ENCODE results near the gene RANBP17.
"Not testable (repeated sequence)": the region's sequence is repeated elsewhere in the genome, so short reads cannot be mapped to it uniquely, and the experiment has no call there.

Gene RANBP17

DNA sequence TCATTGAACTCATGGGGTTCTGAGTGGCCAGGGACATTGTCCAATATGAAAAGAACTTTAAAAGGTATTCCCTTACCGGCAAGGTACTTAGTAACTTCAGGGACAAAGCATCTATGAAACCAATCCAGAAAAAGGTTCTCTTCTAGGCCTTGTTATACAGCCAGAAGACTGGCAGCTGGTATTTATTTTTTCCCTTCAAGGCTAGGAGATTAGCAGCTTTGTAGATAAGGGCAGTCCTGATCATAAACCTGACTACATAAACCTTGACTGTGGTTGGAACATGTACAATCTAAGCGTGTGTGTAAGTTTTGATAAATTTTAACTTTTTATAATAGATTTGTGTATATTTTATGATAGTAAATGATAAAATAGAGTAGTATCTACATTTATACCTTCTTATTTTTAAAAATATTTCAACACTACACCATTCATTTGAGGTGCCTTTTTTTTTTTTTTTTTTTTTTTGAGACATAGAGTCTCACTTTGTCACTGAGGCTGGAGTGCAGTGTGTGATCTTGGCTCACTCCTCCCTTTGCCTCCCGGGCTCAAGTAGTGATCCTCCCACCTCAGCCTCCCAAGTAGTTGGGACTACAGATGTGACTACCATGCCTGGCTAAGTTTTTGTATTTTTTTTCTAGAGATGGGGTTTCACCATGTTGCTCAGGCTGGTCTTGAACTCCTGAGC, 24.5 kb downstream of the RANBP17 start:
- H3K36me3 Mint-ChIP-seq (ENCODE audit: low read depth), result no peaks in the 10 kb centered on the region
- no peak overlapping the region for H3K27ac Mint-ChIP-seq
- no peaks in the 10 kb centered on the region for H3K27me3 Mint-ChIP-seq (ENCODE audit: low read depth)

DNA sequence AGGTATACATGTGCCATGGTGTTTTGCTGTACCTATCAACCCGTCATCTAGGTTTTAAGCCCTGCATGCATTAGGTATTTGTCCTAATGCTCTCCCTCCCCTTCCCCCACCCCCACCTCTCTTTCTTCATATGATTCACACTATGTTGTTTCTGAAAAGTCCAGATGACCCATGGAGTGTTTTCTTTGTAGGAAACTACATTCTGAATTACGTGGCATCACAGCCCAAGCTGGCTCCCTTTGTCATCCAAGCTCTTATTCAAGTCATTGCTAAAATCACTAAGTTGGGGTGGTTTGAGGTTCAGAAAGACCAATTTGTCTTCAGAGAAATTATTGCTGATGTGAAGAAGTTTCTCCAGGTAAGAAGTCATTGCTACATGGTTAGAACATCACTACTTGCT, 30.4 kb downstream of the RANBP17 start:
- H3K4me1 Mint-ChIP-seq (ENCODE audit: low read depth), result no peaks in the 10 kb centered on the region
- H3K27me3 Mint-ChIP-seq (ENCODE audit: low read depth), result no peaks in the 10 kb centered on the region
- no peak overlapping the region for H3K4me3 Mint-ChIP-seq
- no peaks in the 10 kb centered on the region for H3K36me3 Mint-ChIP-seq (ENCODE audit: low read depth)
- H3K27ac Mint-ChIP-seq, result no peak overlapping the region
- H3K9me3 Mint-ChIP-seq, result no peaks in the 10 kb centered on the region

More for the DNA sequence above, 24.5 kb downstream of the RANBP17 start:
- no peaks in the 10 kb centered on the region for H3K9me3 Mint-ChIP-seq
- no peaks in the 10 kb centered on the region for H3K4me1 Mint-ChIP-seq (ENCODE audit: low read depth)
- no peak overlapping the region for H3K4me3 Mint-ChIP-seq

DNA sequence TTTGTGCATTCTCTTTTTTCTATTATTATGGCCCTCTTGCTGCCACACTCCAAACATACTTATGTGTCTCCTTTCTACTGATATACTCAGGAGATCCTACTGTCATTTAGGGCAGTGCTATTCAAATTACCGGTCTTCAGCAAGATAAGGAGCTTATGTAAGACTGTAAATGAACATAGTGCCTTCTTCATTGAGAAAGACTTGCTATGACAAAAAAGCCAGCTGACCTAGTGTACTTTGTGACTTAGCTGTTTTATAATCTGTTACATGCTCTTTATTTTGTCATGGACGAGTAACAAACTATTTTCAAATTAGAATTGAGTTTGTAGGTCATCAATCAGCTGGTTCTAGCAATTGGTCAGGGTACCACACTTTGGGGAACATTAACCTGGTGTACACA, 32.8 kb downstream of the RANBP17 start:
- H3K27ac Mint-ChIP-seq, result no peak overlapping the region
- H3K27me3 Mint-ChIP-seq (ENCODE audit: low read depth), result no peaks in the 10 kb centered on the region
- no peaks in the 10 kb centered on the region for H3K4me1 Mint-ChIP-seq (ENCODE audit: low read depth)
- no peak overlapping the region for H3K4me3 Mint-ChIP-seq
- no peaks in the 10 kb centered on the region for H3K9me3 Mint-ChIP-seq
- H3K36me3 Mint-ChIP-seq (ENCODE audit: low read depth), result no peaks in the 10 kb centered on the region

- no peak overlapping the region for H3K27ac Mint-ChIP-seq
- H3K4me1 Mint-ChIP-seq (ENCODE audit: low read depth), result no peaks in the 10 kb centered on the region
- no peaks in the 10 kb centered on the region for H3K9me3 Mint-ChIP-seq
- no peaks in the 10 kb centered on the region for H3K27me3 Mint-ChIP-seq (ENCODE audit: low read depth)
- H3K4me3 Mint-ChIP-seq, result no peak overlapping the region
- H3K36me3 Mint-ChIP-seq (ENCODE audit: low read depth), result no peaks in the 10 kb centered on the region
Measured at GRCh38 chr5:170896779-170897178, 35.0 kb downstream of the RANBP17 start.

GRCh38 chr5:170903075-170903474, 41.3 kb downstream of the RANBP17 start:
- no peaks in the 10 kb centered on the region for H3K9me3 Mint-ChIP-seq
- H3K36me3 Mint-ChIP-seq (ENCODE audit: low read depth), result no peaks in the 10 kb centered on the region
- H3K27ac Mint-ChIP-seq, result no peak overlapping the region
- H3K27me3 Mint-ChIP-seq (ENCODE audit: low read depth), result no peaks in the 10 kb centered on the region
- H3K4me1 Mint-ChIP-seq (ENCODE audit: low read depth), result no peaks in the 10 kb centered on the region
- H3K4me3 Mint-ChIP-seq, result no peak overlapping the region

DNA sequence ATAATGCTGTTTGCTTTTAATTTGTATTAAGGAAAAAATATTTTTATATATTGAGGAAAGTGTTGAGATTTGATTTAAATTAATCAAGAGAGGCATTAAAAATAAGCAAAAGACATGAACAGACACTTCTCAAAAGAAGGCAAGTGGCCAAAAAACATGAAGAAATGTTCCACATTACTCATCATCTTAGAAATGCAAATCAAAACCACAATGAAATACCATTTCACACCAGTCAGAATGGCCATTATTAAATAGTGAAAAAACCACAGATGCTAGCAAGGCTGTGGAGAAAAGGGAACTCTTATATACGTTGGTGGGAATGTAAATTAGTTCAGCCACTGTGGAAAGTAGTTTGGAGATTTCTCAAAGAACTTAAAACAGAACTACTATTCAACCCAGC, 45.9 kb downstream of the RANBP17 start:
- Mint-ChIP-seq H3K27ac (no peak overlapping the region), H3K4me3 (no peak overlapping the region), H3K36me3 (ENCODE audit: low read depth) (no peaks in the 10 kb centered on the region), H3K9me3 (no peaks in the 10 kb centered on the region), H3K4me1 (ENCODE audit: low read depth) (no peaks in the 10 kb centered on the region), H3K27me3 (ENCODE audit: low read depth) (no peaks in the 10 kb centered on the region)

DNA sequence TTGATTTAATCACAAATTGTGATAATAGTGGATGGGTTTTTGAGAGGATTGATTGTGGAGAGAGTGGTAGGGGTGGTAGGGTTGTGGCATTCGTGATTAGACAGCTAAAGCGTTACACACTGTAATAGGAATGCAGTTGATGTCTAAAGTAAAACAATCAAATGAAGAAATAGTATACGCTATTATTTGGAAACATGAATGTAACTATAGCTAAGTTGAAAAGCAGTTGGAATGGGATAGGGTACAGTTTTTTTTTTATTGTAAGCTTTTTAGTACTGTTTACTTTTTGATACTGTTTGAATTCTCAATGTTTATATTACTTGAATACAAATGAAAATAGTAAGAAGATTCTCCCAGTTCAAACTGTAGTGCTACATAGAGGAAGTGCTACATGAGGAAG, 51.8 kb downstream of the RANBP17 start:
- Mint-ChIP-seq H3K27me3 (ENCODE audit: low read depth) (no peaks in the 10 kb centered on the region), H3K4me3 (no peak overlapping the region), H3K27ac (no peak overlapping the region), H3K4me1 (ENCODE audit: low read depth) (no peaks in the 10 kb centered on the region), H3K9me3 (no peaks in the 10 kb centered on the region), H3K36me3 (ENCODE audit: low read depth) (no peaks in the 10 kb centered on the region)

DNA sequence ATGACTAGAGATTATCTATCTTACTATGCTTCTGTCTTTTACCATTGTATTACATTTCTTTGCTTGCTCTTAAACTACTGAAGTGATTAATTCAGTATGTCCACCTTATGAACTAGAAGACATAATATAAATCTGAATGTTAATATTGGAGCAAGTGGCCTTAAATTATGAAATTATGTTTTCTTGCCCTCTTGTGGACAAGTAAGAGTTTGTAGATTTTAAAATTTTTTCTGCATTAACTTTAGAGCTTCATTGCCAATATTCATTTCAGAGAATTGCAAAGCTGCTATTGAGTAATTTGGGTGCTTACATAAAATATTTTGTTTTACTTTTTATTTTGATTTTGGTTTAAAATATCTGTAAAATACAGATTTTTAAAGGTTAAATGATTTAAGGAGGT, 55.3 kb downstream of the RANBP17 start:
- no peaks in the 10 kb centered on the region for H3K36me3 Mint-ChIP-seq (ENCODE audit: low read depth)
- no peaks in the 10 kb centered on the region for H3K4me1 Mint-ChIP-seq (ENCODE audit: low read depth)
- no peak overlapping the region for H3K27ac Mint-ChIP-seq
- H3K27me3 Mint-ChIP-seq (ENCODE audit: low read depth), result no peaks in the 10 kb centered on the region
- H3K9me3 Mint-ChIP-seq, result no peaks in the 10 kb centered on the region
- H3K4me3 Mint-ChIP-seq, result no peak overlapping the region

DNA sequence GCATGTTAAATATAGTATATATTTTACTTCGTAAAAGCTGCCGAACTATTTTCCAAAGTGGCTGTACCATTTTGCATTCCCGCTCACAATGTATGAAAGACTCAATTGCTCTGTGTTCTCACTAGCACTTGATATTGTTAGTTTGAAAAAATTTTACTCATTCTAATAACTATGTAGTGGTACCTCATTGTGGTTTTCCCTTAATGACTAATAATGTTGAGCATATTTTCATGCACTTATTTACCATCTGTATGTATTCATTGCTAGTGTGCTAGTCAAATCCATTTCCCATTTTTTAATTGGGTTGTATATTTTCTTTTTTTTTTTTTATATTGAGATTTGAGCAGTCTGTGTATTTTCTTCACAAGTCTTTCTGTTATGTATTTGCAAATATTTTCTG, 58.4 kb downstream of the RANBP17 start:
- Mint-ChIP-seq H3K4me1 (ENCODE audit: low read depth) (no peaks in the 10 kb centered on the region), H3K27ac (no peak overlapping the region), H3K36me3 (ENCODE audit: low read depth) (no peaks in the 10 kb centered on the region), H3K27me3 (ENCODE audit: low read depth) (no peaks in the 10 kb centered on the region), H3K4me3 (no peak overlapping the region), H3K9me3 (no peaks in the 10 kb centered on the region)

DNA sequence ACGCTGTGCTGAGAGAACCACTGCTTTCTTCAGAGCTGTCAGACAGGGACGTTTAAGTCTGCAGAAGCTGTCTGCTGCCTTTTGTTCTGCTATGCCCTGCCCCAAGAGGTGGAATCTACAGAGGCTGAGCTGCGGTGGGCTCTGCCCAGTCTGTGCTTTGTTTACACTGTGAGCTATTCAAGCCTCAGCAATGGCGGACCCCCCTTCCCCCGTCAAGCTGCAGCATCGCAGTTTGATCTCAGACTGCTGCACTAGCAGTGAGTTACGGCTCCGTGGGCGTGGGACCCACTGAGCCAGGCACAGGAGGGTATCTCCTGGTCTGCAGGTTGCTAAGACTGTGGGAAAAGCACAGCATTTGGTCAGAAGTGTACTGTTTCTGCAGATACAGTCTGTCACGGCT, 60.5 kb downstream of the RANBP17 start:
- not testable (repeated sequence) for H3K4me1 Mint-ChIP-seq (ENCODE audit: low read depth); H3K27me3 Mint-ChIP-seq (ENCODE audit: low read depth); H3K27ac Mint-ChIP-seq; H3K4me3 Mint-ChIP-seq; H3K9me3 Mint-ChIP-seq; H3K36me3 Mint-ChIP-seq (ENCODE audit: low read depth)

DNA sequence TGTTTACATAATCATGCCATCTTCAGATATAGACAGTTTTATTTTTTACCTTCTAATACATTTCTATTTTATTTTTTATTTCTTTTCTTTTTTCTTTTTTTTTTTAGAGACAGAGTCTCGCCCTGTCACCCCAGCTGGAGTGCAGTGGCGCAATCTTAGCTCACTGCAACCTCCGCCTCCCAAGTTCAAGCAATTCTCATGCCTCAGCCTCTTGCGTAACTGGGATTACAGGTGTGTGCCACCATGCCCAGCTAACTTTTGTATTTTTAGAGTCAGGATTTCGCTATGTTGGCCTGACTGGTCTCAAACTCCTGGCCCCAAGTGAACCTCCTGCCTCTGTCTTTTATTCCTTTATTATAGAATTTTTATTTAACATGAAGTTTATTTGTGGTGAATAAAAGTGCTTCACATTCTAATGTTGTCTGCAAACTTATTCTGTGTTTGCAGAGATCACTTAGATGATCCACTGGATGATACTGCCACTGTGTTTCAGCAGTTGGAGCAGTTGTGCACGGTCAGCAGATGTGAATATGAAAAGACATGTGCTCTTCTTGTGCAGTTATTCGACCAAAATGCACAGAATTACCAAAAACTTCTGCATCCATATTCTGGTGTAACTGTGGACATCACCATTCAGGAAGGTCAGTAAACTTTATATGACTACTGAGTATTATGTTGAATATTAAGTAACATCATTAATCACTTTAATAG, 62.2 kb downstream of the RANBP17 start:
- Mint-ChIP-seq H3K9me3 (no peaks in the 10 kb centered on the region), H3K27me3 (ENCODE audit: low read depth) (no peaks in the 10 kb centered on the region), H3K4me1 (ENCODE audit: low read depth) (no peaks in the 10 kb centered on the region), H3K27ac (no peak overlapping the region), H3K4me3 (no peak overlapping the region), H3K36me3 (ENCODE audit: low read depth) (no peaks in the 10 kb centered on the region)

DNA sequence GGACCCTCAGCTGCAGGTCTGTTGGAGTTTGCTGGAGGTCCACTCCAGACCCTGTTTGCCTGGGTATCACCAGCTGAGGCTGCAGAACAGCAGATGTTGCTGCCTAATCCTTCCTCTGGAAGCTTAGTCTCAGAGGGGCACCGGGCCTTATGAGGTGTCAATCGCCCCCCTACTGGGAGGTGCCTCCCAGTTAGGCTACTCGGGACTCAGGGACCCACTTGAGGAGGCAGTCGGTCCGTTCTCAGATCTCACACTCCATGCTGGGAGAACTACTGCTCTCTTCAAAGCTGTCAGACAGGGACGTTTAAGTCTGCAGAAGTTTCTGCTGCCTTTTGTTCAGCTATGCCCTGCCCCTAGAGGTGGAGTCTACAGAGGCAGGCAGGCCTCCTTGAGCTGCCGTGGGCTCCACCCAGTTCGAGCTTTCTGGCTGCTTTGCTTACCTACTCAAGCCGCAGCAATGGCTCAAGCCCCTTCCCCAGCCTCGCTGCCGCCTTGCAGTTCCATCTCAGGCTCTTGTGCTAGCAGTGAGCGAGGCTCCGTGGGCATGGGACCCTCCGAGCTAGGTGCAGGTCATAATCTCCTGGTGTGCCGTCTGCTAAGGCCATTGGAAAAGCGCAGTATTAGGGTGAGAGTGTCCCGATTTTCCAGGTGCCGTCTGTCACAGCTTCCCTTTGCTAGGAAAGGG, 73.9 kb downstream of the RANBP17 start:
- H3K27ac Mint-ChIP-seq; H3K36me3 Mint-ChIP-seq (ENCODE audit: low read depth); H3K4me1 Mint-ChIP-seq (ENCODE audit: low read depth); H3K9me3 Mint-ChIP-seq; H3K27me3 Mint-ChIP-seq (ENCODE audit: low read depth); H3K4me3 Mint-ChIP-seq: not testable (repeated sequence)

GRCh38 chr5:170937072-170937471, 75.3 kb downstream of the RANBP17 start:
- Mint-ChIP-seq H3K9me3 (no peaks in the 10 kb centered on the region), H3K27me3 (ENCODE audit: low read depth) (no peaks in the 10 kb centered on the region), H3K36me3 (ENCODE audit: low read depth) (no peaks in the 10 kb centered on the region), H3K4me1 (ENCODE audit: low read depth) (no peaks in the 10 kb centered on the region), H3K27ac (no peak overlapping the region), H3K4me3 (no peak overlapping the region)

GRCh38 chr5:170937914-170938313, 76.1 kb downstream of the RANBP17 start:
- Mint-ChIP-seq H3K36me3 (ENCODE audit: low read depth) (no peaks in the 10 kb centered on the region), H3K27ac (no peak overlapping the region), H3K4me1 (ENCODE audit: low read depth) (no peaks in the 10 kb centered on the region)

GRCh38 chr5:170939178-170939577, 77.4 kb downstream of the RANBP17 start:
- Mint-ChIP-seq H3K27ac (no peak overlapping the region), H3K27me3 (ENCODE audit: low read depth) (no peaks in the 10 kb centered on the region), H3K4me3 (no peak overlapping the region), H3K9me3 (no peaks in the 10 kb centered on the region), H3K36me3 (ENCODE audit: low read depth) (no peaks in the 10 kb centered on the region), H3K4me1 (ENCODE audit: low read depth) (no peaks in the 10 kb centered on the region)

More at GRCh38 chr5:170937914-170938313, 76.1 kb downstream of the RANBP17 start:
- H3K4me3 Mint-ChIP-seq, result no peak overlapping the region
- no peaks in the 10 kb centered on the region for H3K9me3 Mint-ChIP-seq
- H3K27me3 Mint-ChIP-seq (ENCODE audit: low read depth), result no peaks in the 10 kb centered on the region

Data from T-helper 1 cell treated with Interleukin-12 subunit alpha and Interleukin-12 subunit beta and Interleukin-4 antibody, amounts not matched to agents 30 μg/mL and 1 μg/mL, for 36 hours (primary cell).